Ovary (tissue), 10 donors: ENCODE measurements around the gene PRDM8. TPM values are rescaled to one million over a fixed set of nuclear protein-coding genes. Genes with fewer than 3 reads are reported as not detected.

ENCODE experiments used
- DNase-seq, 5 donors: peaks; one replicate each; pipeline ENCODE4 v3.0.0-alpha.2; 2019 to 2020
- H3K27ac ChIP-seq, 2 donors: fragments of 200-600 bp; one replicate each; pipeline versions ENCODE4 v1.5.1 to v1.8.0; 2019 to 2022
- H3K27me3 ChIP-seq: fragments of 200-600 bp; one replicate; pipeline ENCODE4 v1.8.0; 2022
- H3K36me3 ChIP-seq: fragments of 200-600 bp; sonication (generic); one replicate; pipeline ENCODE4 v1.5.1; 2019
- H3K4me1 ChIP-seq: one replicate; pipeline ENCODE4 v1.8.1; 2013; ENCODE audit warnings: mild to moderate bottlenecking, moderate library complexity; ENCODE audit not compliant: insufficient read depth
- H3K4me3 ChIP-seq: fragments of 200-600 bp; sonication (generic); one replicate; pipeline ENCODE4 v1.5.1; 2017
- H3K9me3 ChIP-seq, 2 donors: fragments of 200-600 bp in 1 of 2; sonication (generic) in 1 of 2; one replicate each; pipeline versions ENCODE4 v1.5.1 to v1.8.1; 2013 to 2019; ENCODE audit warnings: mild to moderate bottlenecking in 1 of 2, moderate library complexity in 1 of 2
- CTCF ChIP-seq, 3 donors: fragments of 450-650 bp in 2 of 3; fragments of 200-600 bp in 1 of 3; IDR thresholded peaks; one replicate each; pipeline versions ENCODE4 v1.5.1 to v1.8.0; 2016 to 2022; ENCODE audit warnings: antibody characterized with exemption in 3 of 3, mild to moderate bottlenecking in 1 of 3
- EP300 ChIP-seq: sonication (generic); formaldehyde crosslinking; IDR thresholded peaks from one replicate; pipeline ENCODE4 v1.6.1; 2017; ENCODE audit warnings: antibody characterized with exemption
- POLR2A ChIP-seq: fragments of 450-650 bp; IDR thresholded peaks from one replicate; pipeline ENCODE4 v1.6.1; 2017; ENCODE audit warnings: antibody characterized with exemption, mild to moderate bottlenecking, moderate library complexity
- WGBS, 3 donors: extraction: QIAGEN DNeasy Blood & Tissue Kit in 1 of 3; methylation state at CpG; one replicate each; pipeline versions ENCODE4 v1.1.5 to v1.1.7; 2013 to 2017; 5-methylcytosine and 5-hydroxymethylcytosine counted together
- intact Hi-C, 4 donors: fragments of 100-400 bp; cut with DNase I; formaldehyde crosslinking; loops; one replicate each; pipeline versions ENCODE4 v1.11.0 to v1.15.1; 2022 to 2023
- long read RNA-seq, 3 donors: library from polyadenylated mRNA in 2 of 3; unstranded in 2 of 3; transcript quantifications; one replicate each; pipeline ENCODE4 v2.0.0 and lab custom pipeline, GENCODE V29; 2021 to 2026
- polyA plus RNA-seq, 2 donors: library from polyadenylated mRNA; stranded (reverse); fragments of 200-250 nt in 1 of 2; fragments of 350-450 nt in 1 of 2; fragmentation: Illumina TruSeq in 1 of 2; extraction: RNeasy Lipid Tissue Mini Kit (QIAGEN cat#74804) in 1 of 2; gene quantifications; one replicate each; pipeline ENCODE4 v1.2.3, GENCODE V29; 2013 to 2014
- total RNA-seq, 7 donors: library from RNA; depleted of rRNA in 2 of 7; stranded (reverse); fragments of >200 nt in 2 of 7; fragmentation: NEBNext Ultra II Directional in 3 of 7; extraction: Animal tissue kit (Norgen Biotek cat#: 25700) in 3 of 7; gene quantifications; one replicate each; pipeline versions ENCODE4 v1.1.0 to v1.2.4, GENCODE V29; 2016 to 2023
- donor health status: DM: no; HTN: no; CAD: no; lungs with moderate emphysema.
- donor health status: DM: no; HTN: no; CAD: no.
- donor health status: Bipolar disorder and iron deficiency.
- donor health status: DM: yes; HTN: yes; CAD: no.
- donor health status: DM: no; HTN: no; CAD: no.
- donor health status: DM: yes; HTN: yes; CAD: no.

The PRDM8 gene
- total RNA-seq (10 to 100 TPM in 2 of 7 donors, 1 to 10 TPM in 5; 4.8 to 14.3 (median 8.1) TPM), polyA plus RNA-seq (1 to 10 TPM; 3.6 to 6.2 TPM)
- long read RNA-seq, donor 1, partial matches to known transcripts, result 0 of 2 reads
- long read RNA-seq, donor 1, other reads (novel, unspliced or antisense), result 2 of 2 reads
- long read RNA-seq, donor 2, result 0 reads
- long read RNA-seq, donor 3, partial matches to known transcripts, result 23 of 28 reads
- long read RNA-seq, donor 3, other reads (novel, unspliced or antisense), result 5 of 28 reads

GRCh38 chr4:80196922-80197573 lies at the start of gene PRDM8:
Gene PRDM8 (plus strand): TSS chr4:80197503. CDS start chr4:80200081, 2,578 bp downstream.
- H3K27me3 ChIP-seq, result no peaks in the 10 kb centered on the region
- DNase-seq, result no peak
- intact Hi-C loops, result no loop called here
- H3K9me3 ChIP-seq, result no peaks in the 10 kb centered on the region
- H3K27ac ChIP-seq, result no peak within 1 kb of the TSS
- TF ChIP-seq POLR2A, result no peak
- TF ChIP-seq EP300, result no peak
- no peak for TF ChIP-seq CTCF (IDR thresholded peaks at IDR 0.05)
- H3K4me1 ChIP-seq, result peaks cover 3% of the 10 kb centered on the region
- peak within 1 kb of the TSS; percentile 20 for H3K4me3 ChIP-seq
- WGBS, 3 donors, result 21 to 66% (median 38%) methylated on average over 42 of the region's 42 CpGs
- no peaks in the 10 kb centered on the region for H3K36me3 ChIP-seq

- Histone ChIP-seq H3K27ac (no peak overlapping the region), H3K4me1 (no peaks in the 10 kb centered on the region), H3K36me3 (no peaks in the 10 kb centered on the region), H3K9me3 (no peaks in the 10 kb centered on the region), H3K4me3 (no peak overlapping the region), H3K27me3 (no peaks in the 10 kb centered on the region)
- no peak for DNase-seq
- TF ChIP-seq CTCF (IDR thresholded peaks at IDR 0.05) (no peak), EP300 (no peak), POLR2A (no peak)
- intact Hi-C loops, result no loop called here
- WGBS, 3 donors, result 83 to 96% (median 95%) methylated on average over 1 of the region's 1 CpG
Measured at GRCh38 chr4:80150387-80151180, 46.7 kb upstream of the PRDM8 start.

- Histone ChIP-seq H3K9me3 (no peaks in the 10 kb centered on the region), H3K36me3 (no peaks in the 10 kb centered on the region), H3K27me3 (no peaks in the 10 kb centered on the region), H3K4me1 (no peaks in the 10 kb centered on the region), H3K27ac (no peak overlapping the region), H3K4me3 (no peak overlapping the region)
- WGBS, 3 donors, result 93 to 94% (median 93%) methylated on average over 3 of the region's 3 CpGs
- intact Hi-C loops, result no loop called here
- TF ChIP-seq EP300 (no peak), CTCF (IDR thresholded peaks at IDR 0.05) (no peak), POLR2A (no peak)
- DNase-seq, result no peak
Measured at GRCh38 chr4:80151981-80152380, 45.3 kb upstream of the PRDM8 start.

GRCh38 chr4:80153874-80154544 lies 43.3 kb upstream of the PRDM8 start:
- H3K4me1 ChIP-seq, result no peaks in the 10 kb centered on the region
- WGBS, 3 donors, result 81 to 92% (median 92%) methylated on average over 4 of the region's 4 CpGs
- H3K27me3 ChIP-seq, result no peaks in the 10 kb centered on the region
- DNase-seq, result no peak
- no peaks in the 10 kb centered on the region for H3K9me3 ChIP-seq
- TF ChIP-seq EP300 (no peak), POLR2A (no peak), CTCF (IDR thresholded peaks at IDR 0.05) (no peak)
- intact Hi-C loops, result no loop called here
- no peak overlapping the region for H3K27ac ChIP-seq
- no peaks in the 10 kb centered on the region for H3K36me3 ChIP-seq
- no peak overlapping the region for H3K4me3 ChIP-seq
